HG03521 (cell line): ENCODE results near the gene TNKS1BP1.
"Not testable (repeated sequence)": the region's sequence is repeated elsewhere in the genome, so short reads cannot be mapped to it uniquely, and the experiment has no call there.

Experiments used
- ATAC-seq: cut with Tn5 transposase; IDR thresholded peaks from one replicate; pipeline ENCODE4 v1.9.1; 2021; ENCODE audit warnings: mild to moderate bottlenecking, moderate library complexity; ENCODE audit not compliant: unreplicated experiment

Gene TNKS1BP1

DNA sequence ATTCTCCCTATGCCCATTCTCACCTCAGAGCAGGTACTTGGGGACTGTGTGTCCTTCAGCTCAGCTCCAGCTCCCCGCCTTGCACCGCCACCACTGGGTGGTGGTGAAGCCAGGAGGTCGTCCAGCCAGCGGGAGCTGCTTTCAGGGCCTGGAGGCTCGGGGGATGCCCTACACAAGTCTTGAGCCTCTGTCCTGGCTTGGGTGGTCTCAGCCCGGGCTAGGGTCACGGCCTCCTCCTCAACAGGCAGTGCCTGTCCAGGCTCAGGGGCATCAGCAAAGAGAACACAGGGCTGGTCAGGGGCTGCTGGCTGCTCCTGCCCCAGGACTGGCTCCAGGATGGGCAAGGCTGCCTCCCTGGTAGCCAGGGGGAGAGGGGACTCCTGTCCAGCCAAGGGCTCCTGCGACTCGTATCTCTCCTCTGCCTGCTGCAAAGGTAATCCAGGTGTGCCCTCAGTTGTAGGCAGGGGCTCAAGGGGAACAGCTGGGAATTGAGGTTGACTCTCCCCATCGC lies 12.2 kb downstream of the TNKS1BP1 start:
- ATAC-seq, result no peak

DNA sequence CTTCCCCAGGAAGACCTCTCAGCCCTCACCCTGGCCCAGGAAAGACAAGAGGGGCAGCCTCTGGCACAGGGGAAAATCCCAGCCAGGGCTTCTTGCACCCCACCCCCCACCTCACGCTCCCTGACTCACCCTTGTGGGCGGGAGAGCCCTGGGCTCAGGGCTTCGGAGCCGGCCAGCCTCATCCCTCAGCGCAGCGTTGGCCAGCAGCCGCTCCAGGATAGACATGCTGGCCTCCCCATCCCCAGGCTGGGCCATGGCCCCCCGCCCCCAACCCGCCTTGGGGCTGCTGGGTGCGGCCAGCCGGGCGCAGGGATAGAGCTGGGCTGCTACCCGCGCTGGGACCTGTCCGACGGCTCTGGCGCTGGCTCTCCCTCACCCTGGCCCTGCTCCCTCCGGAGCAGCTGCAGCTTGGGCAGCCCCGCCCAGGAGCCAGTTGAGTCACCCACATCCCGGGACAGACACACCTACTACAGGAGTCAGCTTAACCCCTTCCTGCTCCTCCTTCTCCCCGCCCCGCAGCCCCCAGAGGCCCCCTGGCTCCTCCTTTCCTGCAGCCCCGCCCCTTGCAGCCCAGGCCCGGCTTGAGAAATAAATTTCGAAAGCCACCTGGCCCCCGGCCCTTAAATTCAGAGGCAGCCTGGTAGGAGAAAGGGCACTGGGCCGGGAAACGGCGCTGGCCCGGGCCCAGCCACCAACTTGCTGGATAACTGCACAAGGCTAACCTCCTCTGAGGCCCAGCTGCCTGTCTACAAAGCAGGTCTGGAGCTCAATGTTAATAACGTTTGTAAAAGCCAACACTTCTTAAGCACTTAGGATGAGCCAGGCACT lies 13.4 kb downstream of the TNKS1BP1 start:
- ATAC-seq, result peak; percentile 74

DNA sequence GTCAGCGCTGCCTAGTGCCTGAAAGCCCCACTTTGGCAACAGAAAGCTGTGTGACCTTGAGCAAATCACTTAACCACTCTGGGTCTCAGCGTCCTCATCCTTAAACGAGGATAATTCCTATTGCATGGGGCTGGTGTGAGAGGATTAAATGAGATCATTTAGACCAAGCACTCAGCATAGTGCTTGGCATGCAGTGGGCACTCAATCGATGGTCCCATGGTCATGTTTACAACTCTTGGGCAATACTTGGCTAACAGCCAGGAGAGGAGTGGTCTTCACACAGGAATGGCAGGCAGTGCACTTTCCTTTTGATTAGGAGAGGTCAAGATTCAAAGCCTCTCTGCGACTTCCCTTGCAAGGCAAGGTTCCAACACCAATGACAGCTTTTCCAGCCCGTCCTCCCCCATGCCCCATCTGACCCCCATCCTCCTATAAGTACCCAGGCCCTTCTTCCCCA lies 14.1 kb downstream of the TNKS1BP1 start:
- no peak for ATAC-seq

DNA sequence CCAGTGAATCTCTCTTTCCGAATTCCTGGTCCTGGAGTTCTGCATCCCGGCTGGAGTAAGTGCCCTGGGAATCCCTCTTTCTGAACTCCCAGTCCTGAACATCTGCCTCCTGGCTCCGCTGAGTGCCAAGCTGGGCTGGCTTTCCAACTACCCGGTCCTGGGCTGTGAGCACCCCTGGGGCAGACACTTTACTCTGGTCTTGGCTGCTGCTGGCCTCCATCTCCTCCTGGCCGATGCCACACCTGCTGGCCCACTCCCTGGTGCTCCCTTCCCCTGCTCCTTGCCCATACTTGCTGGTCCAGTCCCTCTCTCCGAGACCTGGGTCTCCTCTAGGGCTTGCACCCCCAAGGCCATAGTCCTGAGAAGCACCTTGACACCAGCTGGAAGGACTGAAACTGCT lies 14.7 kb downstream of the TNKS1BP1 start:
- no peak for ATAC-seq

DNA sequence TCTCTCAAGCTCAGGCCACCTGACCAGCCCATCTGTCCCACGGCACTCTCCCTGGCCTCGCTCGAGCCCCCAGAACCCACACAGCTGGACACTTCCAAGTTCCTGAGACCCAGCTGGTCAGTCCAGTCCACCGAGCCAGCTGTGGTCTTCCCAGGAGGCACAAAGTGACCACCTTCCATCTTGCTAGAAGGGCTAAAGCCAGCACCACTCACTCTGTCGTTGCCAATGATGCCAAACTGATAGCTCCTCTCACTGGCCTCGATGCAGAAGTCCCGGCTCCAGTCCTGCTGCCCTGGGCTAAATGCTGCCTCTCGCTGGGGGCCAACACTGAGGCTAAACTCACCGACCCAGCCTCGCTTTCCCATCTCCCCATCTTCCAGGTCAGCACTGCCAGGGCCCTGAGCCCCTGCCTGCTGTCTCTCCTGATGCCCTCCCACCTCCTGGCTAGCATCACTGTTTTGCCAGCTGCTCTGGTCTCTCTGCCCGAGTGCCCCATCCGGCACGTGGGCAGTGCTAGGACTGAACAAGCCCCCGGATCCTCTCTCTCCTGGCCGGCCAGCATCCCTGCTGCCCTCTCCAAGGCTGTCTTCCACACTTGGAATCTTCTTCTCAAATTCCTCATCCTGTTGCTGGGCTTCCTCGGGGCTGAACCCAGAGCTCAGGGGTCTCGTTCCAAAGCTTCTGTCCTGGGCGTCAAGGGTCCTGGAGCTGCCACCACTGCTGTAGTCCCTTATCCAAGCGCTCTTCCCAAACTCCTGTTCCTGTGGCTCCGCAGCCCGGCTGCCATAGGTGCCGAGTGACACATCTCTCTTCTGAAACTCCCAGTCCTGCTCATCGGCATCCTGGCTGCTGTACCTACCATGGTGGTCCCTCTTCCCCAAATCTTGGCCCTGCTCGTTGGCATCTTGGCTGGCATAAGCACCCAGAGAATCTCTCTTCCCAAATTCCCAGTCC lies 15.4 kb downstream of the TNKS1BP1 start:
- no peak for ATAC-seq

DNA sequence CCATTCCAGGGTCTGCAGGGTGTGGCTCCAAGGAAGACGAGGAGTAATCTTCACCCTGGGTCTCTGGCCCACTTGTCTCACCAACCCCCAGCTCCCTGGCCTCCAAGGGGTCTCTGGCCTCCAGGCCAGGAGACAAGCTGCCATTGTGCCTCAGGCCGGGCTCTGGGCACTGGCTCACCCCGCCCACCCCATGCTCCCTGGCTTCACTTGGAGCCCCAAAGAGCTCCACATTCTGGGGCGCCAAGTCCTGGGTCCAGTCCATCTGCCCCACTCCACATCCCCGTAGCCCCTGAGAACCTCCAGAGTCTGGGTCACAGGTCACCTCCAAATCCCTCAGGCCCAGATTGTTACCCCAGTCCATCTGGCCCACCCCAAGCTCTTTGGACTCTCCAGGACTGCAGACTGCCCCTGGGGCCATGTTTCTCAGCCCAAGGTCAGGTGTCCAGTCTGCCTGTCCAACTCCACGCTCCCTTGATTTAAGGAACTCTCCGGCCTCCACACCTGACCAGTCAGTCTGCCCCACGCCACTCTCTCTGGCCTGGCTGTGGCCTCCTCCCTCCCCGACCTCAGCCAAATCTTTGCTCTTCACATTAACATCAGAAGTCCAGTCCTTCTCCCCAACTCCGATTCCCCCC lies 16.2 kb downstream of the TNKS1BP1 start:
- ATAC-seq, result no peak

DNA sequence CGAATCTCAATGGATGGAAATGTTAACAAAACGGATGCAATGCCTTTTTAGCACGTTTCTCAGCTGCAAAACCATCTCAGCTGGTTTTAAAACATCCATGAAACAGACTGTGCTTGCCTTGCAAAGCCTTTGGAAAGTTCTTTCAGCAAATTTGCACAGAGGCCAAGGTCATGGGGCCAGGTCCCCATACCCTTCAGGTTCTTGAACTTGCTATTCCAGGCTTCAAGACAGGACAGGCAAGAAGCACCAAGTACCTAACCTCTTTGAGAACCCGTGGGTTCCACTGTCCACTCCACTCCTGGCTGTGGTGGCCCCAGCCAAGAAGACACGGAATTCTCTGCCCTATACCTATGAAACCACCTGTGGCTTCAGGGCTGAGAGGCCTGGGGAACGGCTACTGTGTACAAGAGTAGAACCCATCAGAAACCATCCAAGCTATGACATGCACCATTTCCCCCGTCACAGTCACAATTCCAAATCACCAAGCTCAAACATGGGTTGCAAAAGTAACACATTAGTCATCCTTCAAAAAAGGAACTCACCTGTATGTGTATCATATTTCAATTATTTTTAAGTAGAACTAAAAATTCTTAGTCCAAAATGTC lies 17.0 kb downstream of the TNKS1BP1 start:
- no peak for ATAC-seq

DNA sequence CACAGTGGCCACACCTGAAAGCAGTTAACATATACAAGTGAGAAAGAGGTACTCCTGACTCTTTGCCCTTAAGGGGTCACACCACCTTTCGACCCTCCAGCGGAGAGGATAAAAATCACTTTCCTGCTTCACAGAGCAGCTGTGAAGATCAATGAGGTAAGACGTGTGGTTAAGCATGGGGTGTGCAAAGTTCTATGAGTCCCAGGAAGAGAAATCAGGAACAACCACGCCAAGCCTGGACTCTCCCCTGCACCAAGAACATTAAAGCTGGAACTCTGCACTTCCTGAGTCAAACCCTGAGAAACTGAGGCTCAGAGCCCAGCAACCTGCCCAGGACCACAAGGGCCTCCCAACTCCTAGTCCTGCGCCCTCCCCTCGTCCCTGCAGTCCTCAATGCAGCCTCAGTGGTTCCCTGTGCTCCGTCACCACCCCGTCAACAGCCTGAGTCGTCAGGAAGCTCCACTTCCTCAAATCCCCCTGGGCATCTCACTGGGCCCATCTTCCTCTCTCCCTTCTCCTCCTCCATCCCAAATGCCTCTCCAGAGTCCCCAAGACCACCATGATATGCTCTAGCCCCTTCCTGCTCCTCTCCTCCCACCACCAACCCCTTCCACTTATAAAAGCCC lies 17.7 kb downstream of the TNKS1BP1 start:
- ATAC-seq, result no peak

DNA sequence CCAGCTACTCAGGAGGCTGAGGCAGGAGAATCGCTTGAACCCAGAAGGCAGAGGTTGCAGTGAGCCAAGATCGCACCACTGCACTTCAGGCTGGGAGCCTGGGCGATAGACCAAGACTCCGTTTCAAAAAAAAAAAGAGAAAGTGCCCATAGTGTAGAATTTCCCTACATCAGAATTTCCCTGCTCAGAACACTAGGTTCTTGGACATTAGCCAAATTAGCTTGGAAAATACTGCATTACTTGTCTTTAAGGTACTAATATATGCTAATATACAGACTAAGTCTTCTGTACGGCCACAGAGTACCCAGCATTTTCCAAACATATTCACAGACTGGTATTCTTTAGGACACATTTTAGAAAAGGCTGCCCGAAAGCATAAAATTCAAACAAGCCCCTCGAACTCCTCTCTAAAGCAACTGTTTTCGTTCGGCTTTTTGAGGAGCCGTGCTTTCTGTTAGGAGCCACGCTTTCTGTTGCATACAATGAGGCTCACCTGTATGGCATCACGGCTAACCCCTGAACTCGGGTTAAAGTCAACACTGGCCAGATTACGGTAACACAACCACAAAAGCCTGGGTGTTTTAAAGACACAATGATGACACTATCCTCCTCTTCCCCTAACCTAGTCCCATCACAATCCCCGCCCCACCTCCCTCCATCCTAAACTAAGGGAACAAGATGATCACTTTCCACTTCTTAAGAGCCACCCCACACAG lies 18.4 kb downstream of the TNKS1BP1 start:
- ATAC-seq, result no peak

DNA sequence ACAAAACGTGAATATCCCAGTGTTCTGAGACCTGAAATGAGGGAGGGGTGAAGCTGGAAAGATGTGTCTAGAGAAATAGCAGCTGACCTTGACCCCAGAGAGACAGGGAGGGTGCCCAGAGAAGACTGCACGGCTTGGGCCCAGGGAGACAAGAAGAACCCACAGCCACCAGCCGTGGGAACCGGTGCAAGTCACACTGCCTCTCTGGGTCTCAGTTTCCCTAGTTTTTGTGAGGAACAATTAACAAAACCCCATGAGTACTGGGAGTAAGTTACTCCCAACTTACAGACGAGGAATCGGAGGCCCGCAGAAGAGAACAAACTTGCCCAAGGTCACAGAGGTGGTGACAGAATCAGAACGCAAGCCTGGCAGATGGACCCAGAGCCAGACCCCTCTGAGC lies 19.2 kb downstream of the TNKS1BP1 start:
- ATAC-seq, result no peak

DNA sequence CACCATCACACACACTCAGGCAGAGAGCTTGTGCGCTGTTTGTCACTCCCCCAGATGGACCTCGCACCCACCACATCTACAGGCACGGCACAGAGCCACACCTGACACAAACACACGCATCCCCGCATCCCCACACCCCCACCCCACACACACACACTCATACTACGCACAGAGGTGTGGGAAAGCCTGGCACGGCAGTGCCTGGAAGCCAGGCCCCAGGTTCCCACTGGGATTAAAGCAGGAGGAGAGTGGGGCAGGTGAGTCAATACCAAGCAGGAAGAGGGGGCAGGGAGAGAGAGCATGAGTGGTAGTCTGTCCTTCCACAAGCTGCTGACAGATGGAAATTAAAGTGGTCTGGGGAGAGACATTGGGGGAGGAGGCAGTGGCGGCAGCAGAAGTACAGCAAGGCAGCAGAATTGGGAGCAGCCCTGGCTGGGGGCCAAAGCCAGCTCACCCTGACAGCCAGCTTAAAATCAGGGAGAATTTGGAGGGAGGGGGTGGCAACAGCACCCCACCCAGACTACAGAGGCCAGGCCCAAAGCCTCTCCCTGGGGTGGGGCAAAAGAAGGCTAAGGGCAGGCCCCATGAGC lies 20.7 kb downstream of the TNKS1BP1 start:
- no peak for ATAC-seq

DNA sequence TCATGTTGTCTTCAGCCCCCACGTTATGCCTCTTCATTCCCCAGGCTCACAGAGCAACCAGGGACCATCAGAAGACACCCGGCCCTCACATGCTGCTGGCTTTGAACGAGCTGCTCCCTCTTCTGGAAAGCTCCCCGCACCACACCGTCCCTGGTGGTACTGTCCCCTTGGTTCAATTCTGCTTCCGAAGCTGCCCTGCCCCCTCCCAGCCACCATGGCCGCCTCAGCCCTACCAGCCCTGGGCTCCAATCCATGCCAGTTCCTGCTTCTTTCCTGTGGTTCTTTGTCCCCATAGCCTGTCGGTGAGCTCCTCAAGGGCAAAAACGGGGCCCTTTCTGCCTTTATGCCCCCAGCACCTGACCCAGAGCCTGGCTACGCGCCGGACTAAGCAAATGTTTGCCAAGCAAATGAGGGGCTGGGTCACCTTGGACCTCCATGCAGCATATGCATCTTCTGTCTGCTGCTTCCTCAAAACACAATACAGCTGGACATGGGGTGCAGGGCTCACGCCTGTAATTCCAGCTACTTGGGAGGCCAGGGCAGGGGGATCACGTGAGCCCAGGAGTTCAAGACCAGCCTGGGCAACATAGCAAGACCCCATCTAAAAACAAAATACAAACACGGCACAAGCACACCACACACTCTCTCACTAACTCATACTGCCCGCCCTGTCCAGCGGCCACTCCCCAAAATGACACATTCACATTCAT lies 21.3 kb downstream of the TNKS1BP1 start:
- no peak for ATAC-seq

DNA sequence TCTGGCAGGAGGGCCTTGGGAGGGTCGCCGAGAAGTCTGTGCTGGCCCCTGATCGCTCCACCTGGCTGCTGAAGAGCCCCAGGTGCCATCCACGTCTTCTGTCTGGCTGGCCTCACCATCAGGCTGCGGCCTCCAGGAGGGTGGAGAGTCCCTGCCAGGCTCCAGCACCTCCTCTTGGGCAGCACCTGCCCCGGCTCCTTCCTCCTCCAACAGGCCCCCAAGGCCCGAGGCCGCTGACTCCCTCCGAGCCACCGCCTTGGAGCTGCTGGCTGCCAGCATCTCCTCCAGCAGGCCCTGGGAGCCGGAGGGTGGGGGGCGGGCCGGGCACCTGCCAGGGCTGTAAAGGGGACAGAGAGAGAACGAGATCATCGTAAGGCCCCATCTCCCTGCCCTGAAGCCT lies 22.3 kb downstream of the TNKS1BP1 start:
- no peak for ATAC-seq

DNA sequence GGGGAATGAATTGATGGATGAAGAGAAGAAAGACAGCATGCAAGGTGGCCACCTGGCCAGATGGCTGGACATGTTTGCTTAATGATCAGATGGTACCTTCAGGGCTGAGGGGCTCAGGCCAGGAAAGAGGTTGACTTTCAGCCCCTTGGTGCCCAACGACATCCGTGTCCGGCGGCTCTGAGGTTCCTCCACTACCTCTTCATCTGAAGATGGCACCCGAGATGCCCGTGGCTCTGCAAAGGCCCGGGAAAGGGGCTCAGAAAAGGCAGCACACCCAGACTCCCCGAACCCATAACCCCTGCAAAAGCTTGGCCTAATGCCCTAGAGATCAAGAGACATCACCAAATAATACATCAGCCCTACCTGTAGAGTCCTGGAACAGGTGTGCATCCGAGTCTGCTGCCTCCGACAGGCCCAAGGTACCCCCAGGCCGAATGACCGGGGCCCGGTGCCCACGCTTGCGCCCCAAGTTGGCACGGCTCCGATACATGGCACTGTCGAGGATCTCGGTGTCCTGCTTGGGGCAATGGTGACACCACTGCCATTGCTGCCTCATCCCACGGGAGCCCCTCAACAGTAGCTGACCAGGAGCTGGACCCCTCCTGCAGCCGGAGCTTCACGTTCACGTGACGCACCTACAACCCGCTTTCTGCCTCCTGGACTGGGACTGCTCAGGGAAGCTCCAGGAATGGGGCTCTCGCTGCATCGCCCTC lies 22.9 kb downstream of the TNKS1BP1 start:
- ATAC-seq, result no peak

DNA sequence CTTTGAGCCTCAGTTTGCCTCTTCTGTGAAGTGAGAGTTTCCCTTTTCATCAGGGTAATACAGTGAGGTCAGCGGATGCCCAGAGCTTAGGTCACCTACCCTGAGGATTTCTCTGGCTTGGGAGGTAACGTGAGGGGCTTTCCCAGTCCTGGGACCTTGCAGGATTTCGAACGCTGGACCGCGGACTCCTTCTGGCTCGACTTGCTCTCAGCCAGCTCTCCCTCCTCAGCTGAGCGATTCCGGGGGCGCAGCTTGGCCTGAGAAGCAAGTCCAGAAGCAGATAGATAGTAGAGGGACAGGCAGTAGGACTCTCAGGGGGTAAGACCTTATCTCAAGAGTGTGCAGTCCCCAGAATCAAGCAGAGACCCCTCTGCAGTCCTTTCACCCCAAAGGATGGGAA lies 24.0 kb downstream of the TNKS1BP1 start:
- no peak for ATAC-seq

DNA sequence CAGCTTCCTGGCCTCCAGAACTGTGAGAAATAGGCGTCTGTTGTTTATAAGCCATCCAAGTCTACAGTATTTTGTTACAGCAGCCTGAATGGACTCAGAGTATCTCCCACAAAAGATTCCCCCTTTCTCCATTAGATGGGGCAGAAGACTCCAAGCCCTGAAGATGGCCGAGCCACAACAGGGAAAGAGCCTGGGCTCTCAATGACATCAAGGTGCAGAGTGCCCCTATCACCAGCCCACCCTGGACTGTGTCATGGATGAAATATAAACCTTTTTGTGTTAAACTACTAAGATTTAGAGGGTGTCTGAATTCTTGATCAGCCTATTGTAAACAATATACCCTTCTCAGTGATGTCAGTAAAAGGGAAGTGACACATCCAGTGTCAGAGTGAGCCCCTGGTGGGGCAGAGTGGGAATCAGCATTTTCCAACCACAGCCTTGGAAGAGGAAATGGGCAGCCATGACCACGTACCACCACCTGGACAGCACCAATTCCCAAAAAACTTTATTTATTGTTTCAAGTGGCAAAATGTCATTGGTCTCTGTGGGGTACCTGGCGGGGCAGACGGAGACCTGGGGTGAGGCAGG lies 25.5 kb downstream of the TNKS1BP1 start:
- ATAC-seq, result no peak

DNA sequence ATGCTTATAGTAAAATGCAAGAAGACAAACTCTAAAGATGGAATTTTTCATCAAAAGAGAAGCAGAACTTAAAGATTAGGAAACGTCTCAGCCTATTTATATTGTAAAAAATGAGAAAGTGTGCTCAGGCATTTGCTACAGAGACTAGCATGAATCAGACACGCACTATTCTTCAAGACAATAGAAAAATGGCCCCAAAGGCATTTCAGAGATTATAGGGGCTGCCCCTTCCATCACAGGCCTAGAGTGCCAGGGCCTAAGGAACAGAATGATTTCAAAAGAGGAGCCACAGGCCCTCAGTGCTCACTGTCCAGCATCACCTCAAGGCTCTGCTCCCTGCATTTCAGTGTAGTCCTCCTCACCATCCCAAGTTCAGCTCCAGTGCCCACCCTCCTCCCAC lies 27.5 kb downstream of the TNKS1BP1 start:
- no peak for ATAC-seq

DNA sequence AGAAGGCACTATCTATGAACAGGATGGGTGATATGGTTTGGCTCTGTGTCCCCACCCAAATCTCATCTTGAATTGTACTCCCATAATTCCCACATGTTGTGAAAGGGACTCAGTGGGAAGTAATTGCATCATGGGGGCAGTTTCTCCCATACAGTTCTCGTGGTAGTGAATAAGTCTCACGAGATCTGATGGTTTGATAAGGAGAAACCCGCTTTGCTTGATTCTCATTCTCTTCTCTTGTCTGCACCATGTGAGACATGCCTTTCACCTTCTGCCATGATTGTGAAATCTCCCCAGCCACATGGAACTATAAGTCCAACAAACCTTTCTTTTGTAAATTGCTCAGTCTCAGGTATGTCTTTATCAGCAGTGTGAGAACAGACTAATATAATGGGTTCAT lies 28.5 kb downstream of the TNKS1BP1 start:
- not testable (repeated sequence) for ATAC-seq
